H1 (cell line): ENCODE measurements around the gene CREBBP. TPM values are rescaled to one million over a fixed set of nuclear protein-coding genes. Genes with fewer than 3 reads are reported as not detected.

Source experiments
- CTCF ChIA-PET: fragments of 300-600 bp; sonication (Branson Sonifier 250); formaldehyde crosslinking; loops from one replicate; lab custom pipeline; 2021; ENCODE audit not compliant: partially characterized antibody; lab: Charles Lee
- POLR2A ChIA-PET: fragments of 300-600 bp; sonication (Branson Sonifier 250); formaldehyde crosslinking; loops from one replicate; lab custom pipeline; 2021; ENCODE audit warnings: inconsistent platforms; ENCODE audit not compliant: partially characterized antibody; lab: Charles Lee
- DNase-seq, 2 experiments: peaks; one replicate each; pipeline versions ENCODE4 v3.0.0 to v3.0.0-alpha.2; 2010 to 2022; ENCODE audit warnings: low spot score in 2 of 2, low read depth in 1 of 2, mixed read lengths in 1 of 2
- FAIRE-seq: peaks from 2 replicates; lab custom pipeline; 2011; peaks lifted over from hg19 to GRCh38; lab: Jason Lieb, UNC
- H2AFZ ChIP-seq: 2 replicates; pipeline ENCODE4 v1.8.1; 2012; ENCODE audit warnings: low read length, inconsistent platforms
- H2AK5ac ChIP-seq: 2 replicates; pipeline ENCODE4 v1.6.1; 2013; ENCODE audit warnings: low read depth, low read length
- H2BK120ac ChIP-seq: replicated peaks from 2 replicates; pipeline ENCODE3; 2013; ENCODE audit warnings: low read depth, low read length, inconsistent platforms
- H2BK12ac ChIP-seq: 2 replicates; pipeline ENCODE4 v1.6.1; 2013; ENCODE audit warnings: low read depth, low read length
- H2BK15ac ChIP-seq: 2 replicates; pipeline ENCODE4 v1.6.1; 2013; ENCODE audit warnings: low read length
- H2BK20ac ChIP-seq: 2 replicates; pipeline ENCODE4 v1.6.1; 2013; ENCODE audit warnings: low read length
- H2BK5ac ChIP-seq: 2 replicates; pipeline ENCODE4 v1.6.1; 2013; ENCODE audit warnings: low read depth, low read length
- H3K14ac ChIP-seq: 2 replicates; pipeline ENCODE4 v1.6.1; 2013; ENCODE audit warnings: inconsistent platforms; ENCODE audit not compliant: insufficient read length
- H3K18ac ChIP-seq: 2 replicates; pipeline ENCODE4 v1.6.1; 2013; ENCODE audit warnings: low read length; ENCODE audit errors: extremely low read depth
- H3K23ac ChIP-seq: 2 replicates; pipeline ENCODE4 v1.6.1; 2013; ENCODE audit warnings: inconsistent platforms; ENCODE audit not compliant: insufficient read length
- H3K23me2 ChIP-seq: 2 replicates; pipeline ENCODE4 v1.6.1; 2013; ENCODE audit warnings: low read depth, low read length
- H3K27ac ChIP-seq: 2 replicates; pipeline ENCODE4 v1.6.1; 2011; ENCODE audit warnings: low read depth, low read length, inconsistent platforms
- H3K27me3 ChIP-seq, 4 experiments: replicated peaks in 1 of 4; 1 replicate in 1 of 4; 2 replicates in 3 of 4; pipeline versions ENCODE4 v1.6.1 to v1.8.1; 2011 to 2013; ENCODE audit warnings: low read length in 3 of 4, mild to moderate bottlenecking in 3 of 4, inconsistent platforms in 2 of 4, mixed read lengths in 2 of 4, moderate library complexity in 1 of 4; ENCODE audit not compliant: control insufficient read depth in 3 of 4, insufficient read depth in 3 of 4; ENCODE audit errors: extremely low read depth in 1 of 4
- H3K36me3 ChIP-seq, 4 experiments: 2 replicates each; pipeline versions ENCODE4 v1.6.1 to v1.8.1; 2011 to 2013; ENCODE audit warnings: mild to moderate bottlenecking in 4 of 4, low read length in 3 of 4, moderate library complexity in 2 of 4, control low read depth in 1 of 4, inconsistent platforms in 1 of 4; ENCODE audit not compliant: insufficient read depth in 4 of 4, control insufficient read depth in 2 of 4
- H3K4ac ChIP-seq: replicated peaks from 2 replicates; pipeline ENCODE3; 2013; ENCODE audit warnings: low read length, low read depth, mixed read lengths, inconsistent platforms; ENCODE audit not compliant: insufficient read length
- H3K4me1 ChIP-seq, 4 experiments: replicated peaks in 1 of 4; 1 replicate in 1 of 4; 2 replicates in 3 of 4; pipeline versions ENCODE4 v1.6.1 to v1.8.1; 2011 to 2013; ENCODE audit warnings: low read length in 3 of 4, inconsistent platforms in 2 of 4, mixed read lengths in 1 of 4; ENCODE audit not compliant: insufficient read depth in 4 of 4, control insufficient read depth in 3 of 4
- H3K4me2 ChIP-seq, 2 experiments: 2 replicates each; pipeline versions ENCODE4 v1.6.1 to v1.8.1; 2011 to 2013; ENCODE audit warnings: low read depth in 2 of 2, low read length in 2 of 2, control low read depth in 1 of 2, inconsistent platforms in 1 of 2, mild to moderate bottlenecking in 1 of 2; ENCODE audit not compliant: insufficient read depth in 1 of 2
- H3K4me3 ChIP-seq, 4 experiments: fragments of 200-600, 300-600 bp in 1 of 4; sonication (generic), shearing (Covaris generic), sonication (Bioruptor Twin) in 1 of 4; 2 replicates each; pipeline versions ENCODE4 v1.5.1 to v1.8.1; 2011 to 2016; ENCODE audit warnings: low read length in 4 of 4, low read depth in 3 of 4, control low read depth in 2 of 4, inconsistent platforms in 2 of 4, mild to moderate bottlenecking in 2 of 4, mixed read lengths in 1 of 4, moderate library complexity in 1 of 4; ENCODE audit not compliant: insufficient read depth in 2 of 4; ENCODE audit errors: extremely low read depth in 1 of 4
- H3K56ac ChIP-seq: replicated peaks from 2 replicates; pipeline ENCODE3; 2013; ENCODE audit warnings: low read depth, mild to moderate bottlenecking, mixed read lengths, low read length, inconsistent platforms; ENCODE audit not compliant: insufficient read length
- H3K79me1 ChIP-seq: 2 replicates; pipeline ENCODE4 v1.6.1; 2013; ENCODE audit warnings: low read depth, low read length, control low read depth
- H3K79me2 ChIP-seq, 2 experiments: 2 replicates each; pipeline versions ENCODE4 v1.6.1 to v1.8.1; 2012 to 2013; ENCODE audit warnings: low read length in 2 of 2, mild to moderate bottlenecking in 2 of 2, inconsistent platforms in 1 of 2; ENCODE audit not compliant: insufficient read depth in 2 of 2, control insufficient read depth in 1 of 2
- H3K9ac ChIP-seq, 4 experiments: replicated peaks in 1 of 4; 1 replicate in 1 of 4; 2 replicates in 3 of 4; pipeline versions ENCODE4 v1.6.1 to v1.8.1; 2011 to 2013; ENCODE audit warnings: low read depth in 3 of 4, low read length in 3 of 4, control low read depth in 2 of 4, mild to moderate bottlenecking in 2 of 4, moderate library complexity in 2 of 4, inconsistent platforms in 1 of 4; ENCODE audit errors: extremely low read depth in 1 of 4
- H3K9me3 ChIP-seq, 2 experiments: 2 replicates each; pipeline versions ENCODE4 v1.6.1 to v1.8.1; 2012 to 2013; ENCODE audit warnings: mild to moderate bottlenecking in 2 of 2, moderate library complexity in 2 of 2, control low read depth in 1 of 2, inconsistent platforms in 1 of 2, low read depth in 1 of 2, low read length in 1 of 2, mixed read lengths in 1 of 2; ENCODE audit not compliant: insufficient read depth in 2 of 2
- H4K20me1 ChIP-seq, 2 experiments: replicated peaks in 1 of 2; 2 replicates each; pipeline versions ENCODE3 to v1.8.1; 2011 to 2013; ENCODE audit warnings: inconsistent platforms in 2 of 2, low read length in 2 of 2, mild to moderate bottlenecking in 1 of 2; ENCODE audit not compliant: insufficient read depth in 2 of 2, control insufficient read depth in 1 of 2
- H4K5ac ChIP-seq: 2 replicates; pipeline ENCODE4 v1.6.1; 2013; ENCODE audit warnings: low read length, low read depth, mixed read lengths, inconsistent platforms; ENCODE audit not compliant: insufficient read length
- H4K8ac ChIP-seq: 2 replicates; pipeline ENCODE4 v1.8.0; 2013; ENCODE audit warnings: mild to moderate bottlenecking, moderate library complexity, low read length, inconsistent platforms; ENCODE audit not compliant: insufficient read depth; ENCODE audit errors: extremely low read depth
- H4K91ac ChIP-seq: replicated peaks from 2 replicates; pipeline ENCODE3; 2013; ENCODE audit warnings: low read length, mixed read lengths, inconsistent platforms; ENCODE audit not compliant: insufficient read length
- ATF2 ChIP-seq: IDR thresholded peaks from 2 replicates; pipeline ENCODE4 v1.6.1; 2012; ENCODE audit warnings: low read length, inconsistent platforms
- BACH1 ChIP-seq: IDR thresholded peaks from 2 replicates; pipeline ENCODE4 v1.6.1; 2012; ENCODE audit warnings: low read length, improper control_type of control experiment
- CBX5 ChIP-seq: fragments of 300-800, 300-1000 bp; sonication (generic); IDR thresholded peaks from 2 replicates; pipeline ENCODE4 v1.7.1; 2016; ENCODE audit warnings: antibody characterized with exemption, low read length, low read depth
- CBX8 ChIP-seq: fragments of 300-800, 300-1000 bp; sonication (generic); IDR thresholded peaks from 2 replicates; pipeline ENCODE4 v1.7.1; 2016; ENCODE audit warnings: low read depth, low read length, borderline replicate concordance
- CHD1 ChIP-seq: IDR thresholded peaks from 2 replicates; pipeline ENCODE4 v1.6.1; 2012; ENCODE audit warnings: low read depth, low read length, improper control_type of control experiment
- EGR1 ChIP-seq: IDR thresholded peaks from 2 replicates; pipeline ENCODE4 v1.6.1; 2011; ENCODE audit warnings: low read depth, low read length, borderline replicate concordance
- JUND ChIP-seq: IDR thresholded peaks from 2 replicates; pipeline ENCODE4 v1.6.1; 2011; ENCODE audit warnings: mild to moderate bottlenecking, improper control_type of control experiment, low read length
- PHF8 ChIP-seq: fragments of 200-600 bp; sonication (generic); conservative IDR thresholded peaks from 2 replicates; pipeline ENCODE4 v1.7.1; 2012; ENCODE audit warnings: low read depth, mild to moderate bottlenecking, inconsistent platforms, low read length, moderate library complexity
- POLR2AphosphoS5 ChIP-seq: IDR thresholded peaks from 2 replicates; pipeline ENCODE4 v1.6.1; 2011; ENCODE audit warnings: low read depth, low read length
- RXRA ChIP-seq: IDR thresholded peaks from 2 replicates; pipeline ENCODE4 v1.6.1; 2011; ENCODE audit warnings: low read depth, mild to moderate bottlenecking, low read length, moderate library complexity; ENCODE audit not compliant: insufficient read depth
- SP1 ChIP-seq: IDR thresholded peaks from 2 replicates; pipeline ENCODE4 v1.6.1; 2011; ENCODE audit warnings: low read depth, low read length
- SUZ12 ChIP-seq: fragments of 200-600 bp; sonication (generic); IDR thresholded peaks from 2 replicates; pipeline ENCODE4 v1.6.1; 2012; ENCODE audit warnings: mild to moderate bottlenecking, inconsistent platforms, low read length, moderate library complexity, mixed read lengths
- TAF1 ChIP-seq: IDR thresholded peaks from 2 replicates; pipeline ENCODE4 v1.6.1; 2011; ENCODE audit warnings: mild to moderate bottlenecking, low read depth, low read length
- TBP ChIP-seq: IDR thresholded peaks from 2 replicates; pipeline ENCODE4 v1.6.1; 2011; ENCODE audit warnings: low read depth, low read length, improper control_type of control experiment
- WGBS, 2 experiments: shearing (Covaris generic) in 1 of 2; methylation state at CpG; one replicate each; pipeline versions ENCODE4 v1.1.6 to v1.1.7; 2013 to 2015; ENCODE audit warnings: low lambda C conversion rate in 2 of 2, mixed read lengths in 2 of 2, inconsistent platforms in 1 of 2, low coverage in 1 of 2, missing lambda C conversion rate in 1 of 2; ENCODE audit not compliant: insufficient replicate concordance in 2 of 2, insufficient coverage in 1 of 2, insufficient read length in 1 of 2; ENCODE audit errors: extremely low coverage in 1 of 2, missing lambda C conversion rate in 1 of 2; 5-methylcytosine and 5-hydroxymethylcytosine counted together
- polyA plus RNA-seq, 7 experiments: library from polyadenylated mRNA; depleted of rRNA in 3 of 7; stranded (reverse) in 5 of 7; unstranded in 2 of 7; fragments of >200 nt in 5 of 7; fragments of 200-250 nt in 2 of 7; gene quantifications; 1 replicate in 5 of 7; 2 replicates in 1 of 7; 4 replicates in 1 of 7; pipeline versions ENCODE4 v1.2.1 to v1.2.3, GENCODE V29; 2011 to 2013; ENCODE audit warnings: missing spikeins in 2 of 7, mixed read lengths in 2 of 7
- total RNA-seq: library from RNA; stranded (reverse); fragmentation: NEBNext Ultra II Directional; extraction: Animal tissue kit (Norgen Biotek cat#: 25700); gene quantifications from 2 replicates; pipeline ENCODE4 v1.2.1, GENCODE V29; 2021

Gene CREBBP
- total and polyA plus RNA-seq, 2 of the 8 experiments (the other 6 are each of a cell fraction or from before 2014, with no cell fraction given), result 10.0 to 60.1 TPM

GRCh38 chr16:3798838-3799237 lies 81.7 kb downstream of the CREBBP start:
- Histone ChIP-seq H4K5ac (no peak overlapping the region), H3K4me3 (no peak overlapping the region), H4K20me1 (peaks cover 8 to 17% of the 10 kb centered on the region in 2 experiments), H3K56ac (no peak overlapping the region), H2AFZ (no peak overlapping the region), H3K23me2 (no peaks in the 10 kb centered on the region), H3K27ac (no peak overlapping the region), H4K91ac (no peak overlapping the region), H3K4me1 (peaks cover 0 to 5% (median 2%) of the 10 kb centered on the region in 4 experiments; a peak in 3 of 7 replicates), H2BK15ac (no peak overlapping the region), H3K14ac (no peak overlapping the region), H3K9me3 (no peaks in the 10 kb centered on the region), H3K36me3 (no peaks in the 10 kb centered on the region), H3K79me1 (peaks cover 13% of the 10 kb centered on the region; the same call in 1 of the 2 replicates), H2AK5ac (no peak overlapping the region), H4K8ac (no peak overlapping the region), H2BK120ac (no peak overlapping the region), H3K18ac (no peak overlapping the region), H2BK12ac (no peak overlapping the region), H3K4me2 (no peak overlapping the region), H3K79me2 (peaks cover 3 to 87% of the 10 kb centered on the region in 2 experiments; a peak in 3 of 4 replicates), H3K9ac (no peak overlapping the region), H2BK20ac (no peak overlapping the region), H2BK5ac (no peak overlapping the region), H3K27me3 (no peaks in the 10 kb centered on the region), H3K4ac (no peak overlapping the region), H3K23ac (no peak overlapping the region)
- CTCF ChIA-PET, result no interaction called here
- no peak for FAIRE-seq
- no peak for DNase-seq
- POLR2A ChIA-PET, result no interaction called here
- 96% methylated on average over 8 of the region's 8 CpGs; no CpG with 5 or more reads in 1 of the 2 experiments for WGBS, 2 experiments
- TF ChIP-seq TAF1 (no peak), SP1 (no peak), PHF8 (no peak), ATF2 (no peak), EGR1 (no peak), CBX5 (no peak), RXRA (no peak), SUZ12 (no peak), JUND (no peak), CBX8 (no peak), TBP (no peak), POLR2AphosphoS5 (no peak), CHD1 (no peak), BACH1 (no peak)
